Karpas-422 (cell line): ENCODE measurements around the gene MYLK. TPM values are rescaled to one million over a fixed set of nuclear protein-coding genes. Genes with fewer than 3 reads are reported as not detected.

Experiments used
- DNase-seq: peaks from one replicate; pipeline ENCODE4 v3.0.0-alpha.2; 2015
- H2AFZ ChIP-seq: fragments of 200-600 bp; sonication (generic); 2 replicates; pipeline ENCODE4 v1.6.1; 2014; ENCODE audit warnings: antibody characterized with exemption, low read length, mixed read lengths
- H3K27ac ChIP-seq: fragments of 200-600 bp; sonication (generic); 2 replicates; pipeline ENCODE4 v1.5.1; 2014; ENCODE audit warnings: mild to moderate bottlenecking, low read length, moderate library complexity
- H3K27me3 ChIP-seq: fragments of 200-600 bp; sonication (generic); 2 replicates; pipeline ENCODE4 v1.6.1; 2014; ENCODE audit warnings: low read length, mixed read lengths
- H3K36me3 ChIP-seq: fragments of 200-600 bp; sonication (generic); 2 replicates; pipeline ENCODE4 v1.6.1; 2014; ENCODE audit warnings: low read length, mixed read lengths; ENCODE audit not compliant: insufficient read depth
- H3K4me1 ChIP-seq: fragments of 200-600 bp; sonication (generic); 2 replicates; pipeline ENCODE4 v1.6.1; 2014; ENCODE audit warnings: mild to moderate bottlenecking, low read length, mixed read lengths
- H3K4me2 ChIP-seq: fragments of 200-600 bp; sonication (generic); 2 replicates; pipeline ENCODE4 v1.6.1; 2014; ENCODE audit warnings: low read length, low read depth, mild to moderate bottlenecking; ENCODE audit not compliant: poor library complexity, severe bottlenecking
- H3K4me3 ChIP-seq: fragments of 200-600 bp; sonication (generic); 2 replicates; pipeline ENCODE4 v1.5.1; 2014; ENCODE audit warnings: mild to moderate bottlenecking, antibody characterized with exemption, low read length, mixed read lengths
- H3K79me2 ChIP-seq: fragments of 200-600 bp; sonication (generic); 2 replicates; pipeline ENCODE4 v1.6.1; 2014; ENCODE audit warnings: mild to moderate bottlenecking, low read length, mixed read lengths
- H3K9ac ChIP-seq: fragments of 200-600 bp; sonication (generic); 2 replicates; pipeline ENCODE4 v1.6.0; 2014; ENCODE audit warnings: low read length
- H3K9me2 ChIP-seq: fragments of 200-600 bp; sonication (generic), shearing (Covaris generic); replicated peaks from 2 replicates; pipeline ENCODE4 v1.6.0; 2014; ENCODE audit warnings: mild to moderate bottlenecking, low read length, moderate library complexity; ENCODE audit not compliant: insufficient read depth
- H3K9me3 ChIP-seq: fragments of 300-700, 200-600 bp; sonication (generic); 2 replicates; pipeline ENCODE4 v1.6.1; 2014; ENCODE audit warnings: low read length, mixed read lengths
- H4K20me1 ChIP-seq: fragments of 200-600 bp; sonication (generic); 2 replicates; pipeline ENCODE4 v1.6.1; 2014; ENCODE audit warnings: mild to moderate bottlenecking, antibody characterized with exemption, low read length, low read depth; ENCODE audit not compliant: insufficient read depth
- total RNA-seq: library from RNA; depleted of rRNA; stranded (reverse); fragments of >200 nt; shearing (Covaris generic); gene quantifications from 2 replicates; pipeline ENCODE4 v1.2.3, GENCODE V29; 2014; ENCODE audit warnings: low replicate concordance; rRNA removed

Gene MYLK
- 0.18 and 0.63 TPM in 2 replicates for total RNA-seq

GRCh38 chr3:123884203-123884831, at the start of gene MYLK:
Gene MYLK, minus strand, starts transcription at chr3:123884332. Its CDS starts 90,491 bp downstream, at chr3:123793841.
- no peaks in the 10 kb centered on the region for H3K9me3 ChIP-seq
- no peak within 1 kb of the TSS for H3K4me3 ChIP-seq
- no peak within 1 kb of the TSS for H3K9ac ChIP-seq
- no peaks in the 10 kb centered on the region for H3K36me3 ChIP-seq
- H3K79me2 ChIP-seq, result no peaks in the 10 kb centered on the region
- no peak within 1 kb of the TSS for H2AFZ ChIP-seq
- H3K27ac ChIP-seq, result no peak within 1 kb of the TSS
- H3K4me2 ChIP-seq, result no peak within 1 kb of the TSS
- no peaks in the 10 kb centered on the region for H4K20me1 ChIP-seq
- H3K9me2 ChIP-seq, result no peaks in the 10 kb centered on the region
- H3K27me3 ChIP-seq, result no peaks in the 10 kb centered on the region
- H3K4me1 ChIP-seq, result no peaks in the 10 kb centered on the region
- no peak for DNase-seq

- Histone ChIP-seq H3K9me3 (no peaks in the 10 kb centered on the region), H3K4me2 (no peak overlapping the region), H3K36me3 (peaks cover 42% of the 10 kb centered on the region), H3K9me2 (no peaks in the 10 kb centered on the region), H3K9ac (no peak overlapping the region), H3K4me1 (no peaks in the 10 kb centered on the region), H2AFZ (no peak overlapping the region), H4K20me1 (no peaks in the 10 kb centered on the region), H3K4me3 (no peak overlapping the region), H3K27ac (no peak overlapping the region), H3K27me3 (no peaks in the 10 kb centered on the region), H3K79me2 (no peaks in the 10 kb centered on the region)
- no peak for DNase-seq
These were observed 46.3 kb upstream of the MYLK start for GRCh38 chr3:123930445-123930844.

GRCh38 chr3:123929325-123929724, 45.2 kb upstream of the MYLK start:
- H3K79me2 ChIP-seq, result no peaks in the 10 kb centered on the region
- no peak overlapping the region for H3K9ac ChIP-seq
- DNase-seq, result no peak
- no peaks in the 10 kb centered on the region for H3K4me1 ChIP-seq
- no peak overlapping the region for H3K27ac ChIP-seq
- no peak overlapping the region for H3K4me2 ChIP-seq
- no peak overlapping the region for H3K4me3 ChIP-seq
- H4K20me1 ChIP-seq, result no peaks in the 10 kb centered on the region
- H3K9me2 ChIP-seq, result no peaks in the 10 kb centered on the region
- no peaks in the 10 kb centered on the region for H3K27me3 ChIP-seq
- peaks cover 1% of the 10 kb centered on the region; the same call in 1 of the 2 replicates for H3K9me3 ChIP-seq
- no peak overlapping the region for H2AFZ ChIP-seq
- peaks cover 51% of the 10 kb centered on the region for H3K36me3 ChIP-seq

GRCh38 chr3:123926396-123926795, 42.3 kb upstream of the MYLK start:
- Histone ChIP-seq H2AFZ (no peak overlapping the region), H3K4me3 (no peak overlapping the region), H3K27me3 (no peaks in the 10 kb centered on the region), H3K9me2 (no peaks in the 10 kb centered on the region), H3K4me1 (no peaks in the 10 kb centered on the region), H3K4me2 (no peak overlapping the region), H4K20me1 (no peaks in the 10 kb centered on the region), H3K27ac (no peak overlapping the region), H3K36me3 (peaks cover 65% of the 10 kb centered on the region), H3K9me3 (peaks cover 15% of the 10 kb centered on the region; the same call in 1 of the 2 replicates), H3K79me2 (no peaks in the 10 kb centered on the region), H3K9ac (no peak overlapping the region)
- no peak for DNase-seq

GRCh38 chr3:123920868-123921267, 36.7 kb upstream of the MYLK start:
- Histone ChIP-seq H3K4me3 (no peak overlapping the region), H3K27me3 (no peaks in the 10 kb centered on the region), H3K4me2 (no peak overlapping the region), H3K4me1 (no peaks in the 10 kb centered on the region), H3K79me2 (peaks cover 7% of the 10 kb centered on the region), H3K27ac (no peak overlapping the region), H3K9me2 (no peaks in the 10 kb centered on the region), H3K9ac (no peak overlapping the region), H3K9me3 (peaks cover 24% of the 10 kb centered on the region), H2AFZ (no peak overlapping the region), H4K20me1 (no peaks in the 10 kb centered on the region), H3K36me3 (peaks cover 62% of the 10 kb centered on the region)
- DNase-seq, result no peak

- H3K9me2 ChIP-seq, result no peaks in the 10 kb centered on the region
- H4K20me1 ChIP-seq, result no peaks in the 10 kb centered on the region
- H3K9me3 ChIP-seq, result peaks cover 24% of the 10 kb centered on the region
- no peak overlapping the region for H3K4me2 ChIP-seq
- H3K27me3 ChIP-seq, result no peaks in the 10 kb centered on the region
- H2AFZ ChIP-seq, result no peak overlapping the region
- no peak overlapping the region for H3K9ac ChIP-seq
- peaks cover 7% of the 10 kb centered on the region for H3K79me2 ChIP-seq
- H3K36me3 ChIP-seq, result peaks cover 57% of the 10 kb centered on the region
- H3K27ac ChIP-seq, result no peak overlapping the region
- no peak overlapping the region for H3K4me3 ChIP-seq
- DNase-seq, result no peak
- H3K4me1 ChIP-seq, result peaks cover 4% of the 10 kb centered on the region; the same call in 1 of the 2 replicates
These were observed 36.3 kb upstream of the MYLK start for GRCh38 chr3:123920383-123920782.

- H3K27ac ChIP-seq, result no peak overlapping the region
- H3K9me3 ChIP-seq, result peaks cover 23% of the 10 kb centered on the region
- H3K79me2 ChIP-seq, result peaks cover 7% of the 10 kb centered on the region
- H3K4me3 ChIP-seq, result no peak overlapping the region
- H2AFZ ChIP-seq, result no peak overlapping the region
- H3K9me2 ChIP-seq, result no peaks in the 10 kb centered on the region
- DNase-seq, result no peak
- peaks cover 5% of the 10 kb centered on the region; the same call in 1 of the 2 replicates for H3K4me1 ChIP-seq
- H3K9ac ChIP-seq, result no peak overlapping the region
- no peak overlapping the region for H3K4me2 ChIP-seq
- H3K27me3 ChIP-seq, result no peaks in the 10 kb centered on the region
- peaks cover 58% of the 10 kb centered on the region for H3K36me3 ChIP-seq
- no peaks in the 10 kb centered on the region for H4K20me1 ChIP-seq
These were observed 35.2 kb upstream of the MYLK start for GRCh38 chr3:123919353-123919752.

GRCh38 chr3:123914829-123915228, 30.7 kb upstream of the MYLK start:
- Histone ChIP-seq H3K27me3 (no peaks in the 10 kb centered on the region), H3K4me3 (no peak overlapping the region), H3K79me2 (no peaks in the 10 kb centered on the region), H3K9ac (no peak overlapping the region), H3K4me1 (peaks cover 5% of the 10 kb centered on the region; the same call in 1 of the 2 replicates), H3K9me2 (no peaks in the 10 kb centered on the region), H3K4me2 (no peak overlapping the region), H3K27ac (no peak overlapping the region), H3K9me3 (no peaks in the 10 kb centered on the region), H4K20me1 (no peaks in the 10 kb centered on the region), H3K36me3 (peaks cover 20% of the 10 kb centered on the region), H2AFZ (no peak overlapping the region)
- DNase-seq, result no peak
